Ishikawa (cell line): ENCODE results near the gene SHISA9.

Experiments used
- CEBPB ChIP-seq: IDR thresholded peaks from 2 replicates; pipeline ENCODE4 v1.6.1; 2012
- CREB1 ChIP-seq: IDR thresholded peaks from 2 replicates; pipeline ENCODE4 v1.6.1; 2012; ENCODE audit warnings: low read depth
- EGR1 ChIP-seq: IDR thresholded peaks from 2 replicates; pipeline ENCODE4 v1.6.1; 2012
- EP300 ChIP-seq: IDR thresholded peaks from 2 replicates; pipeline ENCODE4 v1.6.1; 2012; ENCODE audit warnings: borderline replicate concordance
- FOXM1 ChIP-seq: IDR thresholded peaks from 2 replicates; pipeline ENCODE4 v1.6.1; 2012; ENCODE audit warnings: low read depth, borderline replicate concordance
- NFIC ChIP-seq: IDR thresholded peaks from 2 replicates; pipeline ENCODE4 v1.6.1; 2012
- RAD21 ChIP-seq: IDR thresholded peaks from 2 replicates; pipeline ENCODE4 v1.6.1; 2012; ENCODE audit warnings: low read depth
- TAF1 ChIP-seq: IDR thresholded peaks from 2 replicates; pipeline ENCODE4 v1.6.1; 2012; ENCODE audit warnings: low read depth, mild to moderate bottlenecking
- TCF12 ChIP-seq: IDR thresholded peaks from 2 replicates; pipeline ENCODE4 v1.6.1; 2012; ENCODE audit warnings: low read depth
- TEAD4 ChIP-seq: IDR thresholded peaks from 2 replicates; pipeline ENCODE4 v1.6.1; 2012
- YY1 ChIP-seq: IDR thresholded peaks from 2 replicates; pipeline ENCODE4 v1.6.1; 2012; ENCODE audit warnings: low read depth
- ZBTB7A ChIP-seq: IDR thresholded peaks from 2 replicates; pipeline ENCODE4 v1.6.1; 2012; ENCODE audit warnings: low read depth
- TF ChIP-seq, protein P1 (sequence below): IDR thresholded peaks from 2 replicates; pipeline ENCODE4 v1.6.1; 2012; ENCODE audit warnings: low read depth, mild to moderate bottlenecking
- TF ChIP-seq, protein P2 (sequence below): IDR thresholded peaks from 2 replicates; pipeline ENCODE4 v1.6.1; 2012
- TF ChIP-seq, protein P3 (sequence below): IDR thresholded peaks from 2 replicates; pipeline ENCODE4 v1.6.1; 2012

SHISA9 gene

DNA sequence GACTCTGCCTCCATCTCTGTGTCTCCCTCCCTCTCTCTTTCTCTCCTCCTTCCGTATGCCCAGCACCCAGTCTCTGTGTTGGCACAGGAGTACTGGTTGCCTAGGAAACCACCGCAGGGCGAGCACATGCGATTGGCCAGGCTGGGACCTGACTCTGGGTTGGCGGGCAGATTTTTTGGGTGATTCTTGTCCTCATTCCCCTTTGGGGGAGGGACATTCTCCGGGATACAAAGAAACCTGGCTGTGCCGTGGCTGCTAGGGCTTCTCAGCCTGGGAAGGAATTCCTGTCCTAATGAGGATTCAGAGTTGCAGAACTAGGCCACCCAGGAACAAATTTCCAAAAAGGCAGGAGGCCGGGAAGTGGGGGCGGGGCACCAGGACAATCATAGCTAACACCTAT lies 168.9 kb downstream of the SHISA9 start:
- TF ChIP-seq, protein P1, sequence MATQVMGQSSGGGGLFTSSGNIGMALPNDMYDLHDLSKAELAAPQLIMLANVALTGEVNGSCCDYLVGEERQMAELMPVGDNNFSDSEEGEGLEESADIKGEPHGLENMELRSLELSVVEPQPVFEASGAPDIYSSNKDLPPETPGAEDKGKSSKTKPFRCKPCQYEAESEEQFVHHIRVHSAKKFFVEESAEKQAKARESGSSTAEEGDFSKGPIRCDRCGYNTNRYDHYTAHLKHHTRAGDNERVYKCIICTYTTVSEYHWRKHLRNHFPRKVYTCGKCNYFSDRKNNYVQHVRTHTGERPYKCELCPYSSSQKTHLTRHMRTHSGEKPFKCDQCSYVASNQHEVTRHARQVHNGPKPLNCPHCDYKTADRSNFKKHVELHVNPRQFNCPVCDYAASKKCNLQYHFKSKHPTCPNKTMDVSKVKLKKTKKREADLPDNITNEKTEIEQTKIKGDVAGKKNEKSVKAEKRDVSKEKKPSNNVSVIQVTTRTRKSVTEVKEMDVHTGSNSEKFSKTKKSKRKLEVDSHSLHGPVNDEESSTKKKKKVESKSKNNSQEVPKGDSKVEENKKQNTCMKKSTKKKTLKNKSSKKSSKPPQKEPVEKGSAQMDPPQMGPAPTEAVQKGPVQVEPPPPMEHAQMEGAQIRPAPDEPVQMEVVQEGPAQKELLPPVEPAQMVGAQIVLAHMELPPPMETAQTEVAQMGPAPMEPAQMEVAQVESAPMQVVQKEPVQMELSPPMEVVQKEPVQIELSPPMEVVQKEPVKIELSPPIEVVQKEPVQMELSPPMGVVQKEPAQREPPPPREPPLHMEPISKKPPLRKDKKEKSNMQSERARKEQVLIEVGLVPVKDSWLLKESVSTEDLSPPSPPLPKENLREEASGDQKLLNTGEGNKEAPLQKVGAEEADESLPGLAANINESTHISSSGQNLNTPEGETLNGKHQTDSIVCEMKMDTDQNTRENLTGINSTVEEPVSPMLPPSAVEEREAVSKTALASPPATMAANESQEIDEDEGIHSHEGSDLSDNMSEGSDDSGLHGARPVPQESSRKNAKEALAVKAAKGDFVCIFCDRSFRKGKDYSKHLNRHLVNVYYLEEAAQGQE = no peak
- TF ChIP-seq RAD21 (no peak), FOXM1 (no peak), CREB1 (no peak), CEBPB (no peak), ZBTB7A (no peak), EP300 (no peak), EGR1 (no peak), TCF12 (no peak), TEAD4 (no peak), TAF1 (no peak), YY1 (no peak), NFIC (no peak)
- TF ChIP-seq, protein P2, sequence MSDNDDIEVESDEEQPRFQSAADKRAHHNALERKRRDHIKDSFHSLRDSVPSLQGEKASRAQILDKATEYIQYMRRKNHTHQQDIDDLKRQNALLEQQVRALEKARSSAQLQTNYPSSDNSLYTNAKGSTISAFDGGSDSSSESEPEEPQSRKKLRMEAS = no peak
- TF ChIP-seq, protein P3, sequence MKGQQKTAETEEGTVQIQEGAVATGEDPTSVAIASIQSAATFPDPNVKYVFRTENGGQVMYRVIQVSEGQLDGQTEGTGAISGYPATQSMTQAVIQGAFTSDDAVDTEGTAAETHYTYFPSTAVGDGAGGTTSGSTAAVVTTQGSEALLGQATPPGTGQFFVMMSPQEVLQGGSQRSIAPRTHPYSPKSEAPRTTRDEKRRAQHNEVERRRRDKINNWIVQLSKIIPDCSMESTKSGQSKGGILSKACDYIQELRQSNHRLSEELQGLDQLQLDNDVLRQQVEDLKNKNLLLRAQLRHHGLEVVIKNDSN = no peak

DNA sequence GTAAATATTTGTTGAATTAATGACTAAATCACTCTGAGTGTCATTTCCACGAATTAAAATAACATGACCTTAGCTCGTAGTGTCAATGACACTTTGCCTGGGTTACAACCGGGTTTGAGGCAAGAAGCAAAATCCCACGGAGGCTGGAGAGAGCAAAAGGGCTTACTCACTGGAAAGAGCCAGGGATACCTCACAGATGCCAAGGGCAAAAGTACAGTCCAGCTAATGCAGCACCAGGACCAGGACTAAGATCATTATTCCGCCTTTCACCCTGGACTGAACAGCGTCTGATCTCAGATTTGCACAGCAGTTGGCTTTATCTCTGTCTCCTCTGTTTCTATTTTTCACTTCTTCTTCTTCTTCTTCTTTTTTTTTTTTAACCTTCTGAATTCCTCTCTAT lies 175.5 kb downstream of the SHISA9 start:
- TF ChIP-seq CEBPB = no peak
- no peak for TF ChIP-seq TCF12
- TF ChIP-seq, protein P3 = no peak
- TF ChIP-seq, protein P1 = no peak
- no peak for TF ChIP-seq FOXM1
- no peak for TF ChIP-seq YY1
- TF ChIP-seq TEAD4 = no peak
- no peak for TF ChIP-seq ZBTB7A
- TF ChIP-seq, protein P2 = no peak
- TF ChIP-seq EP300 = no peak
- TF ChIP-seq EGR1 = no peak
- TF ChIP-seq RAD21 = no peak

DNA sequence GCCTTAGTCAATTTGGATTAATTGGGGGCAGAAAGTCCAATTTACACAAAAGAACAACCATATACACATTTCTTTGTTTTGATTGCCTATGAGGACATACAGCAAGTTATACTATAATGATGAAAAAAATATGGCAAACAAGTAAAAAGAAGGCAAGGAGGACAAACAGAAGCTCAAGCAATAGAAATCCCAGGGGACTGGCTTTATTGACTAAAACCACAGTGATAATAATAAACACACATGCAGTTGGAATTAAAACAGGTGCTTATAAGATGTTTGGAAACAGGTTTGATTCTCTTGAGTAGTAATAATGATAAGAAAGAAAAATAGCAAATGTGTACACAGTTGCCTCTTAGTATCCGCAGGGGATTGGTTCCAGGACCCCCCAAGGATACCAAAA lies 176.4 kb downstream of the SHISA9 start:
- no peak for TF ChIP-seq FOXM1
- TF ChIP-seq TEAD4 = no peak

DNA sequence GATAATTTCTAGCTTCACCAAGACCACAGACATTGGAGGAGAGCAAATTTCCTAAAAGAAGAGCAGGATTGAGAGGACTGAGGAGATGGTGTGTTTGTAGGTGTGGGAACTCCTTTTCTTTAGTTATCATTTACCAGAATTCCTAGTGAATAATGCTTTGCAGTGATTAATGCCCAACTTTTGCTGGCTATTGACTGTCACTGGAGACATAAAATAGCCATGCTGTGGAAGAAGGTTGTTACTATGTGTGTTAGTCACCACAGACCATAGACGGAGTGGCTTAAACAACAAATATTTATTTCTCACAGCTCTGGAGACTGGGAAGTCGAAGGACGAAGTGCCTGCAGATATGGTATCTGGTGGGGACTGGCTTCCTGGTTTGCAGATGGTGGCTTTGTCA lies 179.1 kb downstream of the SHISA9 start:
- no peak for TF ChIP-seq TEAD4
- no peak for TF ChIP-seq EGR1
- TF ChIP-seq NFIC = no peak
- TF ChIP-seq CREB1 = no peak
- no peak for TF ChIP-seq RAD21
- TF ChIP-seq TAF1 = no peak
- TF ChIP-seq YY1 = no peak
- TF ChIP-seq, protein P2 = no peak
- TF ChIP-seq, protein P3 = no peak
- no peak for TF ChIP-seq EP300
- TF ChIP-seq, protein P1 = no peak
- TF ChIP-seq ZBTB7A = no peak
- no peak for TF ChIP-seq CEBPB
- TF ChIP-seq FOXM1 = no peak
- TF ChIP-seq TCF12 = no peak
